Stomach (tissue), 19 donors: ENCODE results near the gene EIF4G1. TPM values are rescaled to one million over a fixed set of nuclear protein-coding genes. Genes with fewer than 3 reads are reported as not detected.
"Not testable (repeated sequence)": the region's sequence is repeated elsewhere in the genome, so short reads cannot be mapped to it uniquely, and the experiment has no call there.

Experiments used
- DNase-seq, 2 donors: peaks; one replicate each; pipeline versions ENCODE4 v3.0.0 to v3.0.0-alpha.2; 2013 to 2019
- H3K27ac ChIP-seq, 5 donors: fragments of 200-600 bp in 4 of 5; sonication (generic) in 4 of 5; one replicate each; pipeline ENCODE4 v1.5.1; 2013 to 2019; ENCODE audit warnings: mild to moderate bottlenecking in 1 of 5, moderate library complexity in 1 of 5
- H3K27me3 ChIP-seq, 3 donors: fragments of 200-600 bp; sonication (generic); one replicate each; pipeline ENCODE4 v1.5.1; 2017 to 2019; ENCODE audit warnings: mixed run types in 1 of 3
- H3K36me3 ChIP-seq, 4 donors: fragments of 200-600 bp; sonication (generic); 1 replicate in 3 of 4; 2 replicates in 1 of 4; pipeline ENCODE4 v1.5.1; 2016 to 2019
- H3K4me1 ChIP-seq, 4 donors: fragments of 200-600 bp; sonication (generic); one replicate each; pipeline ENCODE4 v1.5.1; 2016 to 2019
- H3K4me3 ChIP-seq, 4 donors: fragments of 200-600 bp; sonication (generic) in 3 of 4; one replicate each; pipeline ENCODE4 v1.5.1; 2016 to 2019; ENCODE audit warnings: mild to moderate bottlenecking in 1 of 4
- H3K9me3 ChIP-seq, 4 donors: fragments of 200-600 bp; sonication (generic); one replicate each; pipeline ENCODE4 v1.5.1; 2016 to 2019
- CTCF ChIP-seq, 7 experiments: fragments of 450-650 bp in 4 of 7; fragments of 200-600 bp in 3 of 7; sonication (generic) in 3 of 7; IDR thresholded peaks; one replicate each; pipeline ENCODE4 v1.5.1; 2016 to 2019; ENCODE audit warnings: antibody characterized with exemption in 7 of 7, control low read depth in 2 of 7, mild to moderate bottlenecking in 1 of 7
- EP300 ChIP-seq: sonication (generic); formaldehyde crosslinking; IDR thresholded peaks from one replicate; pipeline ENCODE4 v1.6.1; 2017; ENCODE audit warnings: antibody characterized with exemption
- POLR2A ChIP-seq, 4 donors: fragments of 450-650 bp; IDR thresholded peaks; one replicate each; pipeline ENCODE4 v1.6.1; 2016; ENCODE audit warnings: antibody characterized with exemption in 4 of 4, control low read depth in 2 of 4, mild to moderate bottlenecking in 1 of 4, moderate library complexity in 1 of 4
- POLR2AphosphoS5 ChIP-seq, 3 donors: sonication (generic); formaldehyde crosslinking; IDR thresholded peaks; one replicate each; pipeline ENCODE4 v1.6.1; 2016; ENCODE audit warnings: antibody characterized with exemption in 3 of 3
- WGBS, 5 donors: extraction: QIAGEN DNeasy Blood & Tissue Kit in 3 of 5; methylation state at CpG; one replicate each; pipeline versions ENCODE4 v1.1.5 to v1.1.7; 2013 to 2018; 5-methylcytosine and 5-hydroxymethylcytosine counted together
- intact Hi-C: fragments of 100-400 bp; cut with DNase I; formaldehyde crosslinking; loops from one replicate; pipeline ENCODE4 v1.15.1; 2023; ENCODE audit warnings: low total_unique reads
- long read RNA-seq, 10 donors: transcript quantifications; one replicate each; lab custom pipeline, GENCODE V29; 2026
- polyA plus RNA-seq, 3 donors: library from polyadenylated mRNA; stranded (reverse); fragments of 200-250 nt; gene quantifications; one replicate each; pipeline ENCODE4 v1.2.3, GENCODE V29; 2013
- total RNA-seq, 5 donors: library from RNA; depleted of rRNA; stranded (reverse); fragments of >200 nt; gene quantifications; one replicate each; pipeline versions ENCODE4 v1.1.0 to v1.2.3, GENCODE V29; 2014 to 2016
- donor health status: healthy with polysubstance abuse.
- donor health status: Bipolar disorder and iron deficiency.
- donor health status: healthy.

The EIF4G1 gene
- total RNA-seq (100 to 1,000 TPM; 167 to 572 (median 203) TPM), polyA plus RNA-seq (100 to 1,000 TPM in 2 of 3 donors, 10 to 100 TPM in 1; 86.5 to 171 (median 134) TPM)
- long read RNA-seq, donor 1, partial matches to known transcripts, result 42 of 43 reads
- long read RNA-seq, donor 1, other reads (novel, unspliced or antisense), result 0 of 43 reads
- long read RNA-seq, donor 2, full-length matches to known transcripts, result 3 of 39 reads
- long read RNA-seq, donor 2, partial matches to known transcripts, result 36 of 39 reads
- long read RNA-seq, donor 2, other reads (novel, unspliced or antisense), result 0 of 39 reads
- long read RNA-seq, donor 3, partial matches to known transcripts, result 9 of 10 reads
- long read RNA-seq, donor 3, other reads (novel, unspliced or antisense), result 0 of 10 reads
- long read RNA-seq, donor 4, result 0 reads
- long read RNA-seq, donor 5, partial matches to known transcripts, result 39 of 41 reads
- long read RNA-seq, donor 5, other reads (novel, unspliced or antisense), result 0 of 41 reads
- long read RNA-seq, donor 6, result 0 reads
- long read RNA-seq, donor 7, partial matches to known transcripts, result 41 of 46 reads
- long read RNA-seq, donor 7, other reads (novel, unspliced or antisense), result 0 of 46 reads
- long read RNA-seq, donor 8, partial matches to known transcripts, result 52 of 61 reads
- long read RNA-seq, donor 8, other reads (novel, unspliced or antisense), result 0 of 61 reads
- long read RNA-seq, donor 9, full-length matches to known transcripts, result 5 of 32 reads
- long read RNA-seq, donor 9, partial matches to known transcripts, result 27 of 32 reads
- long read RNA-seq, donor 9, other reads (novel, unspliced or antisense), result 0 of 32 reads
- long read RNA-seq, donor 10, partial matches to known transcripts, result 6 of 7 reads
- long read RNA-seq, donor 10, other reads (novel, unspliced or antisense), result 0 of 7 reads

GRCh38 chr3:184314363-184314699 is at the start of gene EIF4G1:
EIF4G1 (plus strand) TSS chr3:184314606; CDS start chr3:184315797, 1,191 bp downstream.
- WGBS, 5 donors, result 0 to 1% (median 0%) methylated on average over 16 to 40 of the region's 40 CpGs
- Histone ChIP-seq H3K4me3 (peak within 1 kb of the TSS; percentile 61 to 79 (median 73)), H3K27me3 (no peaks in the 10 kb centered on the region), H3K9me3 (no peaks in the 10 kb centered on the region), H3K4me1 (peaks cover 35 to 46% (median 41%) of the 10 kb centered on the region in 4 donors), H3K27ac (peak within 1 kb of the TSS; percentile 95 to 99 (median 98)), H3K36me3 (peaks cover 4 to 42% (median 23%) of the 10 kb centered on the region in 4 donors)
- TF ChIP-seq EP300 (no peak), POLR2AphosphoS5 (IDR thresholded peaks at IDR 0.05) (peak; percentile 80 to 93 (median 92)), CTCF (IDR thresholded peaks at IDR 0.05) (no peak), POLR2A (IDR thresholded peaks at IDR 0.05) (no peak)
- intact Hi-C loops, result no loop called here
- peak; percentile 96 to 98 for DNase-seq

- H3K27me3 ChIP-seq, result peaks cover under 1 to 84% (median 21%) of the 10 kb centered on the region in 3 donors
- intact Hi-C loops, H3K9me3 ChIP-seq, H3K27ac ChIP-seq, H3K4me3 ChIP-seq, H3K36me3 ChIP-seq, H3K4me1 ChIP-seq, DNase-seq: not testable (repeated sequence)
- WGBS, 5 donors, result 75 to 93% (median 89%) methylated on average over 1 of the region's 1 CpG
Measured at GRCh38 chr3:184267249-184267648, 47.2 kb upstream of the EIF4G1 start.

- peaks cover 5 to 10% (median 7%) of the 10 kb centered on the region in 4 donors for H3K4me1 ChIP-seq
- no peaks in the 10 kb centered on the region for H3K36me3 ChIP-seq
- DNase-seq, result no peak
- peaks cover 5 to 78% (median 25%) of the 10 kb centered on the region in 3 donors for H3K27me3 ChIP-seq
- 30 to 62% (median 50%) methylated on average over 1 of the region's 1 CpG for WGBS, 5 donors
- TF ChIP-seq EP300, result no peak
- intact Hi-C loops, result no loop called here
- no peaks in the 10 kb centered on the region for H3K9me3 ChIP-seq
- no peak overlapping the region for H3K4me3 ChIP-seq
- H3K27ac ChIP-seq, result no peak overlapping the region
Measured at GRCh38 chr3:184272269-184272668, 42.1 kb upstream of the EIF4G1 start.

- H3K4me3 ChIP-seq, result no peak overlapping the region
- peaks cover 5 to 10% (median 7%) of the 10 kb centered on the region in 4 donors for H3K4me1 ChIP-seq
- no peaks in the 10 kb centered on the region for H3K36me3 ChIP-seq
- TF ChIP-seq POLR2A (IDR thresholded peaks at IDR 0.05) (no peak), EP300 (no peak), CTCF (IDR thresholded peaks at IDR 0.05) (no peak), POLR2AphosphoS5 (IDR thresholded peaks at IDR 0.05) (no peak)
- H3K27me3 ChIP-seq, result peaks cover 5 to 56% (median 26%) of the 10 kb centered on the region in 3 donors
- intact Hi-C loops, result no loop called here
- no peak overlapping the region for H3K27ac ChIP-seq
- DNase-seq, result no peak
- WGBS, 5 donors, result 59 to 71% (median 63%) methylated on average over 12 of the region's 12 CpGs
- no peaks in the 10 kb centered on the region for H3K9me3 ChIP-seq
Measured at GRCh38 chr3:184275381-184275701, 39.1 kb upstream of the EIF4G1 start.
